HepG2 (cell line): Measurements from ENCODE around the gene PANK1. TPM values are rescaled to one million over a fixed set of nuclear protein-coding genes. Genes with fewer than 3 reads are reported as not detected.
A peak's percentile ranks its signal among the peaks of the same experiment; 100 is the strongest.

Experiments used
- KLF6 ChIP-seq: IDR thresholded peaks from 2 replicates; pipeline ENCODE4 v1.8.0; 2016; ENCODE audit warnings: missing biosample characterization, missing genetic modification reagents
- SMC3 ChIP-seq: IDR thresholded peaks from 2 replicates; pipeline ENCODE4 v1.6.1; 2011; ENCODE audit warnings: low read length, improper control_type of control experiment
- SNRNP70 ChIP-seq: fragments of 200-400 bp; formaldehyde crosslinking; IDR thresholded peaks from 2 replicates; pipeline ENCODE4 v1.6.1; 2017; ENCODE audit warnings: mild to moderate bottlenecking, low read depth, low read length, moderate library complexity
- TOPORS ChIP-seq: sonication (generic); formaldehyde crosslinking; IDR thresholded peaks from 2 replicates; pipeline ENCODE4 v1.8.0; 2023; ENCODE audit warnings: mild to moderate bottlenecking, missing genetic modification reagents
- ZBTB43 ChIP-seq: sonication (generic); formaldehyde crosslinking; conservative IDR thresholded peaks from 2 replicates; pipeline ENCODE4 v1.4.0; 2020; ENCODE audit warnings: missing genetic modification reagents
- ZFYVE20 ChIP-seq: sonication (generic); formaldehyde crosslinking; IDR thresholded peaks from 2 replicates; pipeline ENCODE4 v1.8.0; 2023; ENCODE audit warnings: low read depth, mild to moderate bottlenecking, moderate library complexity, missing genetic modification reagents, borderline replicate concordance
- ZKSCAN8 ChIP-seq: IDR thresholded peaks from 2 replicates; pipeline ENCODE4 v1.6.1; 2016; ENCODE audit warnings: borderline replicate concordance, missing genetic modification reagents, missing compliant biosample characterization
- ZNF274 ChIP-seq: sonication (generic); formaldehyde crosslinking; IDR thresholded peaks from 2 replicates; pipeline ENCODE4 v1.5.1; 2020; ENCODE audit warnings: mild to moderate bottlenecking, missing genetic modification reagents
- ZNF343 ChIP-seq: sonication (generic); formaldehyde crosslinking; IDR thresholded peaks from 2 replicates; pipeline ENCODE4 v1.4.0; 2020; ENCODE audit warnings: mild to moderate bottlenecking, missing genetic modification reagents
- ZNF563 ChIP-seq: sonication (generic); formaldehyde crosslinking; IDR thresholded peaks from 2 replicates; pipeline ENCODE4 v1.8.0; 2022; ENCODE audit warnings: mild to moderate bottlenecking, moderate library complexity, missing genetic modification reagents
- ZNF598 ChIP-seq: sonication (generic); formaldehyde crosslinking; IDR thresholded peaks from 2 replicates; pipeline ENCODE4 v1.5.1; 2020; ENCODE audit warnings: mild to moderate bottlenecking, missing genetic modification reagents, borderline replicate concordance
- ZNF619 ChIP-seq: sonication (generic); formaldehyde crosslinking; IDR thresholded peaks from 2 replicates; pipeline ENCODE4 v1.4.0; 2020; ENCODE audit warnings: mild to moderate bottlenecking, missing genetic modification reagents
- ZNF687 ChIP-seq: sonication (generic); formaldehyde crosslinking; IDR thresholded peaks from 2 replicates; pipeline ENCODE4 v1.5.1; 2020; ENCODE audit warnings: mild to moderate bottlenecking, missing genetic modification reagents, moderate library complexity
- ZNF839 ChIP-seq: sonication (generic); formaldehyde crosslinking; IDR thresholded peaks from 2 replicates; pipeline ENCODE4 v1.4.0; 2020; ENCODE audit warnings: missing genetic modification reagents, mild to moderate bottlenecking, borderline replicate concordance
- polyA plus RNA-seq, 8 experiments: library from polyadenylated mRNA; depleted of rRNA in 3 of 8; stranded (reverse) in 7 of 8; unstranded in 1 of 8; fragments of >200 nt; fragmentation: Illumina TruSeq in 4 of 8; extraction: Trizol in 4 of 8; gene quantifications; 2 replicates each; pipeline versions ENCODE4 v1.2.1 to v1.2.3, GENCODE V29; 2011 to 2016; ENCODE audit warnings: low read depth in 4 of 8, missing spikeins in 1 of 8, mixed read lengths in 1 of 8; ENCODE audit not compliant: insufficient read depth in 1 of 8
- total RNA-seq, 5 experiments: library from RNA; depleted of rRNA; stranded (reverse); fragments of >200 nt; fragmentation: Illumina TruSeq; extraction: Trizol; gene quantifications; 2 replicates each; pipeline ENCODE4 v1.2.3, GENCODE V29; 2016; ENCODE audit warnings: low read depth in 1 of 5
- TF ChIP-seq, protein P1 (sequence below): sonication (generic); formaldehyde crosslinking; IDR thresholded peaks from 2 replicates; pipeline ENCODE4 v1.4.0; 2020; ENCODE audit warnings: missing genetic modification reagents
- TF ChIP-seq, protein P2 (sequence below): IDR thresholded peaks from 2 replicates; pipeline ENCODE4 v1.6.1; 2018; ENCODE audit warnings: missing genetic modification reagents
- TF ChIP-seq, protein P3 (sequence below): conservative IDR thresholded peaks from 2 replicates; pipeline ENCODE4 v1.6.1; 2018; ENCODE audit warnings: missing genetic modification reagents
- TF ChIP-seq, protein P4 (sequence below): IDR thresholded peaks from 2 replicates; pipeline ENCODE4 v1.6.1; 2016; ENCODE audit warnings: low read depth, control low read depth

Gene PANK1
- total and polyA plus RNA-seq, 2 of the 13 experiments (the other 11 are each of a cell fraction or from before 2014, with no cell fraction given), result 18.2 to 33.3 TPM

GRCh38 chr10:89644691-89644966 is 413 bp downstream of the PANK1 start (continued):
- TF ChIP-seq ZFYVE20 (no peak), ZKSCAN8 (no peak), ZNF563 (CRISPR knock-in tag) (peak; percentile 30; the same call in 1 of the 2 replicates), SNRNP70 (no peak), ZNF839 (0 out of 2 replicates have a peak, but pooled peaks have one; percentile 8), ZNF343 (CRISPR knock-in tag) (0 out of 2 replicates have a peak, but pooled peaks have one; percentile 2), ZNF687 (CRISPR knock-in tag) (peak; percentile 72), ZNF274 (no peak), TOPORS (0 out of 2 replicates have a peak, but pooled peaks have one; percentile 9), ZBTB43 (no peak), SMC3 (no peak), KLF6 (no peak), ZNF598 (CRISPR knock-in tag) (no peak), ZNF619 (CRISPR knock-in tag) (no peak)
- TF ChIP-seq, protein P1, sequence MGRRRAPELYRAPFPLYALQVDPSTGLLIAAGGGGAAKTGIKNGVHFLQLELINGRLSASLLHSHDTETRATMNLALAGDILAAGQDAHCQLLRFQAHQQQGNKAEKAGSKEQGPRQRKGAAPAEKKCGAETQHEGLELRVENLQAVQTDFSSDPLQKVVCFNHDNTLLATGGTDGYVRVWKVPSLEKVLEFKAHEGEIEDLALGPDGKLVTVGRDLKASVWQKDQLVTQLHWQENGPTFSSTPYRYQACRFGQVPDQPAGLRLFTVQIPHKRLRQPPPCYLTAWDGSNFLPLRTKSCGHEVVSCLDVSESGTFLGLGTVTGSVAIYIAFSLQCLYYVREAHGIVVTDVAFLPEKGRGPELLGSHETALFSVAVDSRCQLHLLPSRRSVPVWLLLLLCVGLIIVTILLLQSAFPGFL (CRISPR knock-in tag), result no peak
- TF ChIP-seq, protein P2, sequence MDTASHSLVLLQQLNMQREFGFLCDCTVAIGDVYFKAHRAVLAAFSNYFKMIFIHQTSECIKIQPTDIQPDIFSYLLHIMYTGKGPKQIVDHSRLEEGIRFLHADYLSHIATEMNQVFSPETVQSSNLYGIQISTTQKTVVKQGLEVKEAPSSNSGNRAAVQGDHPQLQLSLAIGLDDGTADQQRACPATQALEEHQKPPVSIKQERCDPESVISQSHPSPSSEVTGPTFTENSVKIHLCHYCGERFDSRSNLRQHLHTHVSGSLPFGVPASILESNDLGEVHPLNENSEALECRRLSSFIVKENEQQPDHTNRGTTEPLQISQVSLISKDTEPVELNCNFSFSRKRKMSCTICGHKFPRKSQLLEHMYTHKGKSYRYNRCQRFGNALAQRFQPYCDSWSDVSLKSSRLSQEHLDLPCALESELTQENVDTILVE (CRISPR knock-in tag), result no peak
- TF ChIP-seq, protein P3, sequence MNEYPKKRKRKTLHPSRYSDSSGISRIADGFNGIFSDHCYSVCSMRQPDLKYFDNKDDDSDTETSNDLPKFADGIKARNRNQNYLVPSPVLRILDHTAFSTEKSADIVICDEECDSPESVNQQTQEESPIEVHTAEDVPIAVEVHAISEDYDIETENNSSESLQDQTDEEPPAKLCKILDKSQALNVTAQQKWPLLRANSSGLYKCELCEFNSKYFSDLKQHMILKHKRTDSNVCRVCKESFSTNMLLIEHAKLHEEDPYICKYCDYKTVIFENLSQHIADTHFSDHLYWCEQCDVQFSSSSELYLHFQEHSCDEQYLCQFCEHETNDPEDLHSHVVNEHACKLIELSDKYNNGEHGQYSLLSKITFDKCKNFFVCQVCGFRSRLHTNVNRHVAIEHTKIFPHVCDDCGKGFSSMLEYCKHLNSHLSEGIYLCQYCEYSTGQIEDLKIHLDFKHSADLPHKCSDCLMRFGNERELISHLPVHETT (CRISPR knock-in tag), result peak; percentile 18; the same call in 1 of the 2 replicates
- TF ChIP-seq, protein P4, sequence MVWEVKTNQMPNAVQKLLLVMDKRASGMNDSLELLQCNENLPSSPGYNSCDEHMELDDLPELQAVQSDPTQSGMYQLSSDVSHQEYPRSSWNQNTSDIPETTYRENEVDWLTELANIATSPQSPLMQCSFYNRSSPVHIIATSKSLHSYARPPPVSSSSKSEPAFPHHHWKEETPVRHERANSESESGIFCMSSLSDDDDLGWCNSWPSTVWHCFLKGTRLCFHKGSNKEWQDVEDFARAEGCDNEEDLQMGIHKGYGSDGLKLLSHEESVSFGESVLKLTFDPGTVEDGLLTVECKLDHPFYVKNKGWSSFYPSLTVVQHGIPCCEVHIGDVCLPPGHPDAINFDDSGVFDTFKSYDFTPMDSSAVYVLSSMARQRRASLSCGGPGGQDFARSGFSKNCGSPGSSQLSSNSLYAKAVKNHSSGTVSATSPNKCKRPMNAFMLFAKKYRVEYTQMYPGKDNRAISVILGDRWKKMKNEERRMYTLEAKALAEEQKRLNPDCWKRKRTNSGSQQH (CRISPR knock-in tag), result no peak
